HepG2 (cell line): ENCODE measurements around the gene TIMM23. TPM values are rescaled to one million over a fixed set of nuclear protein-coding genes. Genes with fewer than 3 reads are reported as not detected.

Experiments
- ARID5B ChIP-seq: IDR thresholded peaks from 2 replicates; pipeline ENCODE4 v1.4.0; 2020; ENCODE audit warnings: mild to moderate bottlenecking, missing genetic modification reagents
- ARNTL ChIP-seq: sonication (generic); formaldehyde crosslinking; IDR thresholded peaks from 2 replicates; pipeline ENCODE4 v1.4.0; 2020; ENCODE audit warnings: mild to moderate bottlenecking, missing genetic modification reagents
- CAMTA2 ChIP-seq: sonication (generic); formaldehyde crosslinking; IDR thresholded peaks from 2 replicates; pipeline ENCODE4 v1.4.0; 2020; ENCODE audit warnings: mild to moderate bottlenecking, missing genetic modification reagents, borderline replicate concordance
- FOSL1 ChIP-seq: sonication (generic); formaldehyde crosslinking; IDR thresholded peaks from 2 replicates; pipeline ENCODE4 v1.9.0; 2021; ENCODE audit warnings: missing genetic modification reagents, borderline replicate concordance
- HMG20B ChIP-seq: conservative IDR thresholded peaks from 2 replicates; pipeline ENCODE4 v1.6.1; 2016; ENCODE audit warnings: missing genetic modification reagents, missing compliant biosample characterization
- KAT8 ChIP-seq: IDR thresholded peaks from 2 replicates; pipeline ENCODE4 v1.6.1; 2016; ENCODE audit warnings: missing genetic modification reagents, missing compliant biosample characterization
- MBD4 ChIP-seq: IDR thresholded peaks from 2 replicates; pipeline ENCODE4 v1.6.1; 2012; ENCODE audit warnings: low read length, inconsistent platforms, borderline replicate concordance
- MTF2 ChIP-seq: sonication (generic); formaldehyde crosslinking; IDR thresholded peaks from 2 replicates; pipeline ENCODE4 v1.5.0; 2020; ENCODE audit warnings: missing genetic modification reagents, borderline replicate concordance
- NFIC ChIP-seq: IDR thresholded peaks from 2 replicates; pipeline ENCODE4 v1.6.1; 2012; ENCODE audit warnings: mild to moderate bottlenecking, low read length, inconsistent platforms
- RARA ChIP-seq: IDR thresholded peaks from 2 replicates; pipeline ENCODE4 v1.6.1; 2016; ENCODE audit warnings: missing genetic modification reagents, missing compliant biosample characterization
- RFXANK ChIP-seq: IDR thresholded peaks from 2 replicates; pipeline ENCODE4 v1.6.1; 2016
- SKI ChIP-seq: fragments of 450-650 bp; IDR thresholded peaks from one replicate; pipeline ENCODE4 v1.6.1; 2018; ENCODE audit warnings: mild to moderate bottlenecking; ENCODE audit not compliant: partially characterized antibody
- SP4 ChIP-seq: sonication (generic); formaldehyde crosslinking; IDR thresholded peaks from 2 replicates; pipeline ENCODE4 v1.8.1; 2023; ENCODE audit warnings: mild to moderate bottlenecking, missing genetic modification reagents
- STAT5B ChIP-seq: sonication (generic); formaldehyde crosslinking; IDR thresholded peaks from 2 replicates; pipeline ENCODE4 v1.4.0; 2020; ENCODE audit warnings: missing genetic modification reagents
- ZKSCAN5 ChIP-seq: sonication (generic); formaldehyde crosslinking; IDR thresholded peaks from 2 replicates; pipeline ENCODE4 v1.5.1; 2020; ENCODE audit warnings: mild to moderate bottlenecking, missing genetic modification reagents
- ZNF878 ChIP-seq: sonication (generic); formaldehyde crosslinking; IDR thresholded peaks from 2 replicates; pipeline ENCODE4 v1.8.1; 2023; ENCODE audit warnings: mild to moderate bottlenecking, missing genetic modification reagents, moderate library complexity
- polyA plus RNA-seq, 8 experiments: library from polyadenylated mRNA; depleted of rRNA in 3 of 8; stranded (reverse) in 7 of 8; unstranded in 1 of 8; fragments of >200 nt; fragmentation: Illumina TruSeq in 4 of 8; extraction: Trizol in 4 of 8; gene quantifications; 2 replicates each; pipeline versions ENCODE4 v1.2.1 to v1.2.3, GENCODE V29; 2011 to 2016; ENCODE audit warnings: low read depth in 4 of 8, missing spikeins in 1 of 8, mixed read lengths in 1 of 8; ENCODE audit not compliant: insufficient read depth in 1 of 8
- total RNA-seq, 5 experiments: library from RNA; depleted of rRNA; stranded (reverse); fragments of >200 nt; fragmentation: Illumina TruSeq; extraction: Trizol; gene quantifications; 2 replicates each; pipeline ENCODE4 v1.2.3, GENCODE V29; 2016; ENCODE audit warnings: low read depth in 1 of 5
- TF ChIP-seq, protein P1 (sequence below): sonication (generic); formaldehyde crosslinking; IDR thresholded peaks from 2 replicates; pipeline ENCODE4 v1.8.1; 2023; ENCODE audit warnings: mild to moderate bottlenecking, moderate library complexity, missing genetic modification reagents
- TF ChIP-seq, protein P2 (sequence below), 2 experiments: sonication (generic) in 1 of 2; formaldehyde crosslinking in 1 of 2; IDR thresholded peaks; 2 replicates each; pipeline versions ENCODE4 v1.4.0 to v1.6.1; 2016 to 2020; ENCODE audit warnings: borderline replicate concordance in 1 of 2, low read depth in 1 of 2, mild to moderate bottlenecking in 1 of 2, missing genetic modification reagents in 1 of 2

TIMM23 gene
- total and polyA plus RNA-seq, 2 of the 13 experiments (the other 11 are each of a cell fraction or from before 2014, with no cell fraction given) = 80.2 to 98.6 TPM

GRCh38 chr10:45997994-45998763 lies 25.9 kb downstream of the TIMM23 start (continued):
- TF ChIP-seq ARID5B (CRISPR knock-in tag) (peak; percentile 95), MTF2 (no peak), ZNF878 (CRISPR knock-in tag) (0 out of 2 replicates have a peak, but pooled peaks have one; percentile 37), FOSL1 (CRISPR knock-in tag) (no peak), STAT5B (CRISPR knock-in tag) (no peak), RFXANK (CRISPR knock-in tag) (peak; percentile 58; the same call in 1 of the 2 replicates), CAMTA2 (no peak), MBD4 (peak; percentile 92; the same call in 1 of the 2 replicates), NFIC (peak; percentile 99), SP4 (CRISPR knock-in tag) (no peak), RARA (CRISPR knock-in tag) (peak; percentile 91), ZKSCAN5 (CRISPR knock-in tag) (no peak), HMG20B (CRISPR knock-in tag) (peak; percentile 94), KAT8 (CRISPR knock-in tag) (peak; percentile 76; the same call in 1 of the 2 replicates), ARNTL (CRISPR knock-in tag) (peak; percentile 67; the same call in 1 of the 2 replicates), SKI (no peak)
- TF ChIP-seq, protein P1, sequence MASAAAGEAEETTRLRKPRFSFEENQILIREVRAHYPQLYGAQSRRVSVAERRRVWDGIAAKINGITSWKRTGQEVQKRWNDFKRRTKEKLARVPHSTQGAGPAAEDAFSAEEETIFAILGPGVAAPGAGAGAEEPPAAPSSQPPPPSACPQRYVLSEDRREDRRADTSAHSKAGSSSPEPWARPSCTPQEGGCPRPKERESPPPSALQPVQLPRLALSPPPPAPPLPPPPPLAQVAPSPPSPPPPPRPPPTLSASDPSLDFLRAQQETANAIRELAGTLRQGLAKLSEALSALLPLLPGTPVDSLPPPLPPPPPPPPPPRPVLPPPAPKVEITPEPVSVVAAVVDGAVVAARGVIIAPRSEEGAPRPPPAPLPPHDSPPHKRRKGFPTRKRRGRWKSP (CRISPR knock-in tag) = no peak
- TF ChIP-seq, protein P2, sequence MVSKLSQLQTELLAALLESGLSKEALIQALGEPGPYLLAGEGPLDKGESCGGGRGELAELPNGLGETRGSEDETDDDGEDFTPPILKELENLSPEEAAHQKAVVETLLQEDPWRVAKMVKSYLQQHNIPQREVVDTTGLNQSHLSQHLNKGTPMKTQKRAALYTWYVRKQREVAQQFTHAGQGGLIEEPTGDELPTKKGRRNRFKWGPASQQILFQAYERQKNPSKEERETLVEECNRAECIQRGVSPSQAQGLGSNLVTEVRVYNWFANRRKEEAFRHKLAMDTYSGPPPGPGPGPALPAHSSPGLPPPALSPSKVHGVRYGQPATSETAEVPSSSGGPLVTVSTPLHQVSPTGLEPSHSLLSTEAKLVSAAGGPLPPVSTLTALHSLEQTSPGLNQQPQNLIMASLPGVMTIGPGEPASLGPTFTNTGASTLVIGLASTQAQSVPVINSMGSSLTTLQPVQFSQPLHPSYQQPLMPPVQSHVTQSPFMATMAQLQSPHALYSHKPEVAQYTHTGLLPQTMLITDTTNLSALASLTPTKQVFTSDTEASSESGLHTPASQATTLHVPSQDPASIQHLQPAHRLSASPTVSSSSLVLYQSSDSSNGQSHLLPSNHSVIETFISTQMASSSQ (IDR thresholded peaks at IDR 0.05; ENCODE audit: low read depth) = peak; percentile 84
- TF ChIP-seq, protein P2 (CRISPR knock-in tag; IDR thresholded peaks at IDR 0.05; ENCODE audit: borderline replicate concordance) = peak; percentile 90; the same call in 1 of the 2 replicates
